GM18517 (cell line): ENCODE results near the gene ZNF526.

ENCODE experiments used
- ATAC-seq: cut with Tn5 transposase; IDR thresholded peaks from one replicate; pipeline ENCODE4 v1.9.1; 2021; ENCODE audit warnings: mild to moderate bottlenecking, moderate library complexity; ENCODE audit not compliant: unreplicated experiment

Gene ZNF526

GRCh38 chr19:42196011-42197001, 23.8 kb upstream of the ZNF526 start:
- no peak for ATAC-seq

- no peak for ATAC-seq
These were observed 22.7 kb upstream of the ZNF526 start for GRCh38 chr19:42197375-42197817.

- peak; percentile 37 for ATAC-seq
These were observed 21.3 kb upstream of the ZNF526 start for GRCh38 chr19:42198676-42199439.

DNA sequence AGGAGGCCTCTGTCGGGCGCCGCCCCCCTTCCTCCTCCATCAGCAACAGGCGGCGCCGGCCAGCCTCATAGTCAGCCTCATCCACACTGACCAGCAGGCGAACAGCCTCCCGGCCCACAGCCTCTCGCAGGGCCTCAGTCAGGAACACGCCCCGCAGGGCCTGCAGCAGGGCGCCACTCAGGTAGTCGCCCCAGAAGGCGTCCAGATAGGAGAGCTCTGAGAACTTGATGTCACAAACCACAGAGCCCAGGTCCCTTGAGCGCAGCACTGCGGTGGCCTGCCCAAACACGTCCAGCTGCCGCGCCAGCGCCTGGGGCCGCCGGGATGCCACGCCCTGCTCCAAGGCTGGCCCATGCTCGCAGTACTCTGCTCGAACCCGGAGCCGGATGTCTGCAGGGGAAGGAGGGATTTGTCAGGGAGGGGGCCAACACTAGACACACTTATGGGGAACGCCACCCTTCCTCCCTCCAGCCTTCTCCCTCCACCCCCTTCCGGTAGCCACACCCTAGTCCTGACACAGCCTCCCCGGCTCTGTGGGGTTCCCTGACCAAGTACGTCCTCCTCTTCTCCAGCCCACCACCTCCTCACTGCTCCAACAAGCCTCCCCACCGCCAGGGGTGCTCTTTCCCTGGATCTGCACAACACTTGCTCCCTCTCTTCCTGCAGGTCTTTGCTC, 20.5 kb upstream of the ZNF526 start:
- peak; percentile 46 for ATAC-seq

GRCh38 chr19:42200116-42200715, 19.9 kb upstream of the ZNF526 start:
- ATAC-seq = no peak

DNA sequence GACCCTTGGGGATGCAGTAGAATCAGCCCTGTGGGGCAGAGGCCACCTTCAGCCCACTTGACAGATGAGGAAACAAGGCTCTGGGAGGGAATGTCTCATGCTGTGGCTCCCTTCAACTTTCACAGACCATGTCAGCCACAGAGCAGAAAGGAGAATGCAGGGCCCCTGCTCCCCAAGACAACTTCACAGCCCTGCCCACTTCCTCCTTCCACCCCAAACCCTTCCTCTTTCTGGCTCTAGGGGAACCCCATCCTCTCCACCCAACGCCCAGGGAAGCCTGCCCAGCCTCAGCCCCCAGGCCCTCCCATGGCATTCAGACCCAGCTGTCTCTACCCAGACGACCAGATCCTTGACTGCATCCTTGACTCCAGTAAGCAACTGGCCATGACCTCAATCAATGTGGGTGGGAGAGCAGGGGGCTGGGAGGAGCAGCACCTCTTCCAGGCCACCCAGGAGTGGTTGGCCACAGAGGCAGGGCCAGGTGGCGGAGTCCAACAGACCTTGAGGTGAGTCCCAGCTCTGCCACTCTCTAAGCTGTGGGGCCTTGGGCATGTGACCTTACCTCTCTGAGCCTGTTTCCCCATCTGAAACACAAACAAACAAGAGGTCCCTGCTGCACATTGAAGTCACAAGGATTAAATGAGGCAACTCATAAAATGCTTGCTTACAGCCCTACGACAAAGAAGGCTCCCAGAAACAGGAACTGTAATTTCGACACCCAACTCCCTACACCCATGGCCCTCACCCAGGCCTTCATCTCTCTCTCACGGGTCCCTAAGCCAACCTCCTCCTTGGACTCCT, 18.4 kb upstream of the ZNF526 start:
- no peak for ATAC-seq

- ATAC-seq = no peak
These were observed 17.7 kb upstream of the ZNF526 start for GRCh38 chr19:42202290-42202880.

DNA sequence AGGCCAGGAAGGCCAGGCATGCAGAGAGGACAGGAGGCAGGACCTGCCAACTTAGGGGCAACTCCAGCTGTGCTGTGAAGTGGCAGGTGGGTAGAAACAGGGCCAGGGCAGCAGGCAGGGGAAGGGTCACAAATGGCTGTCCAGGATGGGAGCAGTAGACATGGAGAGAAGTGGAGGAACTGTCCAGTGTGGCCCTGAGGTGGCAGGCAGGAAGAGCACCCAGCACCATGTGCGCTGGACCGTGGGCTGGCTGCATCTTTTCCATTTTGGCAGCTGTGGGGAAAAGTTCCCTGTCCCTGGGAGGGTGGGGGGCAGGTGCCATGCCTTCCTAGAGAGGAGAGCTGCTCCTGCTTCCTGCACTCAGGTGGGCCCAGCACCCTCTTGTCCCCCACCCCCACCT, 16.4 kb upstream of the ZNF526 start:
- no peak for ATAC-seq

DNA sequence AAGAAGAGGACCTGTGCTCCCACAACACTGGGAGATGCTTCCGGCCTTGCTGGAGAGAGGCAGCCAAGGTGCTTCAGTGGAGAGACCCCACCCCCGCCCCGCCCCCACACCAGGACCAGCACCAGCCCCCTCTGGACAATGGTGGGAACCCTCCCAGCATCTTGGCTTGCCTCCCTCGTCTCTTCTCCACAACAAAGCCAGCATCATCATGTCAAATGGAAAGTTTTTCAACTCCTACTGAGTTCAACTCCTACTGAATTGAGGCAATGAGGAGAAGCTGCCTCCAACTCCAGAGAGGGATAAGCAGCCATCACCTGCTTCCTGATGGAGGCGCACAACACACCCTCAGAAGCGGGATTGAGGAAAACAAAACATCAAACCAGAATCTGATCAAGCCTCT, 15.4 kb upstream of the ZNF526 start:
- no peak for ATAC-seq

DNA sequence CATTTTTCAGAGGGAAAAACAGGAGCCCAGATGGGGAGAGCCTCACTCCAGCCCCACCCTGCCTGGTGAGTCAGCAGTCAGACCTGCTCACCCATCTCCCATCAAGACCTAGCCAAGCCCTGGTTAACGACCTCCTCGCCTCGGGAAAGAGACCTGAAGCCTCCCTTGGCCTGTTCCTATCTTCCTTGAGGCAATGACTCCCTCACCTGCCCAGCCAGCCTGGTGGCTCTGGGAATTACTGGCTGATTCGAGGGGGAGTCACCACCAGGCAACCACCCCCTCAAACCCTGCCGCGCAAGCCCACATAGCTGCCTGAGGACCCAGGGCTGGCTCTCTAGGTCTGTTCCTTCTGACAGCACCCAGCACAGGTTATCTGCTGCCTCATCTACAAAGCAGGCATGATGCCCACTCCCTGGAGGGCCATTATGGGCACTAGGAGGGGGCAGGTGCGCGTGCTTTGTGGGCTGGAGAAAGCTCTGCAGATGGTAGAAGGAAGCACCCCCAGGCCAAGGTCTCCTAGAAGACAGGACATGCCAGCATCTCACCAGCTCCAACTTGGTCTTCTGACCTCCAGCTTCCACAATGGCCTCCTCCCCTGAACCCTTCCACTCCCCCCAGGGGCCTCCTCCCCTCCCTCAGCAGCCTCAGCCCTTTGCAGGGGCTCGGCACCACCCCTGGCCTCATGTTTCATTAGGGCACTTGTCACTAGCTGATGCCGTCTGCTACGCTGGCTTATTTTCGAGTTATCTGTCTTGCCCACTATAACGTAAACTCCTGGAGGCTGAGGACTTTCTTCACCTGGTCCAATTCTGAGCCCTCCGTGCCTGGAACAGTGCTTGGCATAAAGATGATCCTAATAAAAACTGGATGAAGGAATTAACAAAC, 13.0 kb upstream of the ZNF526 start:
- no peak for ATAC-seq

DNA sequence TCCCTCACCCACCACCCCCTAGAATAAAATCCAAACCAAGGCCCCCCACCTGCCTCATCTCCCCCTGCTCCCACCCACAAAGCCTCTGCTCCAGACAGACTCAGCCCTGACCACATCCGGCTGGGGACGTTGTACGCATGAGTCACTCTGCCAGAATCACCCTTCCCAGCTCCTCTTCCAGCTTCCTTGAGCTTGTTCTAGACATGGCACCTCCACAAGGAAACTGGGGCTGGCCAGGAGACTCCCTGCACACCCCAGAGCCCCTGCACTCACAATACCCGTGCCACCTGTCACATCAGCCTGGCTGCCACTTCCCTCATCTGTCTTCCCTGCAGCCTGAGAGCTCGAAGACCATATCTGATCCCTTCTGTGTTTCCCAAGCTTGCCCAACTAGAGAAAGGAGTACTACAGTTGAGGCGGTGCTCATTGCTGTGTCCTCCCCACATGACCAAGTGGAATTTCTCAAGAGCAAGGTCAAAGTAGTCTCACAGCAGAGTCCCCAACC, 12.3 kb upstream of the ZNF526 start:
- no peak for ATAC-seq

DNA sequence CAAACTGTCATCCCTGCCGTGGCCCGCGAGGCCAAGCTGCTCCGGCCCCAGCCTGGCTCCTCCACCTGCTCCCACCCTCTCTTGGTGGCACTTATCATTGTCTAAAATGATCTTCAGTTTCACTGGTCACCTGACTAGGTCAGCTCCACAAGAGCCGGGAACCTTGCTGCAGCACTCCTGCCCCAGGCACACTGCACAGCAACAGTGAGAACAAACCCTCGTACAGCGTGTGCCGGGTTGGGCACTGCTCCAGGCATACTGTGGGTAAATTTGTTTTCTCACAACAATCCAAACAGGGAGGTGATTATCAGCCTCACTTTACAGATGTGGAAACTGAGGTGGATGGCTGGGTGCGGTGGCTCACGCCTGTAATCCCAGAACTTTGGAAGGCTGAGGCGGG, 11.5 kb upstream of the ZNF526 start:
- ATAC-seq = no peak

DNA sequence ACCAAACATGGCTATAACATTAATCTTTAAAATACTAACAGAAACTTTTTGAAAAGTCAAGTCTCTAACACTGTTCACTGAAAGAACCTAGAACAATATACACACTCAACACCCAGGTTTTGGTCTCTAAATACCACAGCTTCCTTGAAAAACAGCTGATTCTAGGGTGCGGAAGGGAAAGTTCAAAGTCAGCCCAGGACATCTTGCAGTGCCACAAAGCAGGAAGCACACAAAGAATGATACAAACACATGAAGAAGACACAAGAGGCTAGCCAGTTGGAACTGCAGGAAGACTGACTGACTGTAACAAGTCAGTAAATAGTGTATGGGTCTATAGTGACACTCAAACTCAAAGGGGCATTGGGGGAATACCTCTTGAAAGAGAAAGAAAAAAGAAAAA, 7.2 kb upstream of the ZNF526 start:
- ATAC-seq = no peak

DNA sequence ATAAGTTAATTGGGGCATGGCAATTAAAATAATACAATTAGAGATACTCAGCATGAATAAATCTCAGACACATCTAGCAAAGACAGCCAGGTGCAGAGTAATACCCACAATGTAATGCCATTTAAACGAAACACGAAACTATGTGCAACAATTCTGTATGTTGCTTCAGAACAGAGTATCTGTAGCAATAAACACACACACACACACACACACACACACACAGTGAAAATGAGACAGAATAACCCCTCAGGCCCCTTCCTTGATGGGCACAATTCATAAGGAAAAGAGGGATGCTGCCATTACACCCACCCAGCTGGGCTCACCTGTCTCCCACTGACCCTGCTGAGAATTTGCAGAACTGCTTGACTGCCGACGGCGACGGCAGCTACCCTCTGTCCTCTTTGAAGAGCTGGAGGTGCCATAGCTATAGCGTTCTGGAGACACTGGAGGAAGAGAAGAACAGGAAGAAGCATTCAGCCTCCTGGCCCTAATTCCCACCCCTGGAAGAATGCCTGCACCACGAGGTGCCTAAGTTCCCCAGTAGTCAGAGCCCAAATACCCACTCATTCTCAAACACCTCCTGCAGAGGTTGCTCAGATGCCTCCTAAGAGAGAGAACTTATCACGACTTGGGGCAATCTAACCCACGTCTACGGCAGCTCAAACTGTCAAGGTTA, 5.2 kb upstream of the ZNF526 start:
- no peak for ATAC-seq

DNA sequence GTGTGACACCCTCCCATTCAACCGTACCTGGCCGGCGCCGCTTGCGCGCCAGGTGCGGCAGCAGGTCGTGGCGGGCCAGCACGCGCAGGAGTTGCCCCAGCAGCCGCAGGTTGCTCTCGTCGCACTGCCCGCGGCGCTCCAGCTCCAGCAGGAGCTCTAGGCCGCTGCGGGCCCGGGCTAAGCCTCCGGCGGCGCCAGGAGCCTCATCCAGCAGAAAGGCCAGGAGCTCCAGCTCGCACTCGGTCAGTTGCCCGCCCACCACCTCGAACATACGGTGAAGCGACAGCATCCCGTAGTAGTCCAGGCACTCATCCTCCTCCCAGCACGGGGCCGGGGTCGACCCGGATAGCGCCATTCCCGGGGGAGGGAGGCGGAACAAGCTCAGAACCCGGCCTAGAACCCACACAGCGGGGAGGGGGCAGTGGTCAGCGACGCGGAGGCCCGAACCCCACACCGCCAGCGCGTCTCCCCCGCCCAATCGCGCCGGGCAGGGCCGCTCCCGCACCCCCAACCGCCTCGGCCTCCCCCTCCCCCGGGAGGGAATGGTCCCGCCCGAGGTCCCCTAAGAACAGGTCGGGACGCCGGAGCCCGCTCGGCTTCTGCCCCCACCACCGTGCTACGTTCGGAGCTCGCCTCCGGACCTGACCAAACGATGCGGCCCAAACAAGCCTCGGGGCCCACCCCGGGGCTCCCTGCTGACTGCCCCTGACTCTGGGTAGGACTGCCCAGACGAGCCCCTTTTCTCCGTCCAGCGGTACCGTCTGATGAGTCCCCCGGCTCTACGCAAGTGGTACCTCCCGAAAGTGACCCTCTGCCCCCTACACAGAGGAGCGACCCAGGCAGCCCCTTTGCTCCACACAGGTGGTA, 3.2 kb upstream of the ZNF526 start:
- ATAC-seq = no peak

GRCh38 chr19:42217520-42218437, 2.3 kb upstream of the ZNF526 start, which contains the start of gene DEDD2:
DEDD2 (minus strand) TSS chr19:42217677; CDS start chr19:42217007, 670 bp downstream.
- ATAC-seq = peak; percentile 71
